A673 (cell line): ENCODE results near the gene BPIFA1.

ENCODE experiments used
- CTCF ChIP-seq: fragments of 300-800, 200-600 bp; sonication (generic); conservative IDR thresholded peaks from 2 replicates; pipeline ENCODE4 v1.5.1; 2017; ENCODE audit warnings: low read depth, mild to moderate bottlenecking, antibody characterized with exemption, low read length, moderate library complexity, mixed read lengths
- EZH2 ChIP-seq: fragments of 200-600 bp; sonication (generic); IDR thresholded peaks from 2 replicates; pipeline ENCODE4 v1.6.1; 2017; ENCODE audit warnings: borderline replicate concordance, low read depth, mild to moderate bottlenecking, mixed read lengths, antibody characterized with exemption, low read length; ENCODE audit not compliant: poor library complexity, severe bottlenecking

GRCh38 chr20:33239979-33240736, 4.4 kb downstream of the BPIFA1 start:
- no peak for TF ChIP-seq CTCF
- no peak for TF ChIP-seq EZH2
